ENCODE measurements around the gene TMOD1. TPM values are rescaled to one million over a fixed set of nuclear protein-coding genes. Genes with fewer than 3 reads are reported as not detected.

Gene TMOD1
- total RNA-seq, 2 experiments from 2014 or later: 0.79 to 1.1 TPM

DNA sequence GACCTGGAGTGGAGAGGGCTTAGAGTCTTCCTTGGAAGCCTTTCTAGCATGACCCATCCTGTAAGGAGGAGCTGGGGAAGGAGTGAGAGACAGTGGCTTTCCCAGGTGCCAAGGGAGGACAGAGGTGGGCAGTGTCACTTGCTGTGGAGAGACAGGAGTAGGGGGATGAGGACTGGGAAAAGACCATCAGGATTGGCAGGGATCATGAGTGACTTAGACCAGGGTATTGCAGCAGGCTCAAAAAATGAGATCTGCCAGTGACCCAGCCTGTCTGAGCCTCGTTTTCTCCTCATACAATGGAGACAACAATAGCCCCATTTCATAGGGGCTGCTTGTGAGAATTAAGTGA is 2.4 kb downstream of the TMOD1 start:
- DNase-seq (no peak), ATAC-seq (ENCODE audit: low read depth) (no peak)
- Mint-ChIP-seq H3K9me3 (no peaks in the 10 kb centered on the region), H3K27me3 (peaks cover 56% of the 10 kb centered on the region), H3K4me3 (no peak overlapping the region), H3K36me3 (no peaks in the 10 kb centered on the region), H3K4me1 (peaks cover 8% of the 10 kb centered on the region), H3K27ac (no peak overlapping the region)
- POLR2A ChIA-PET: no interaction called here

DNA sequence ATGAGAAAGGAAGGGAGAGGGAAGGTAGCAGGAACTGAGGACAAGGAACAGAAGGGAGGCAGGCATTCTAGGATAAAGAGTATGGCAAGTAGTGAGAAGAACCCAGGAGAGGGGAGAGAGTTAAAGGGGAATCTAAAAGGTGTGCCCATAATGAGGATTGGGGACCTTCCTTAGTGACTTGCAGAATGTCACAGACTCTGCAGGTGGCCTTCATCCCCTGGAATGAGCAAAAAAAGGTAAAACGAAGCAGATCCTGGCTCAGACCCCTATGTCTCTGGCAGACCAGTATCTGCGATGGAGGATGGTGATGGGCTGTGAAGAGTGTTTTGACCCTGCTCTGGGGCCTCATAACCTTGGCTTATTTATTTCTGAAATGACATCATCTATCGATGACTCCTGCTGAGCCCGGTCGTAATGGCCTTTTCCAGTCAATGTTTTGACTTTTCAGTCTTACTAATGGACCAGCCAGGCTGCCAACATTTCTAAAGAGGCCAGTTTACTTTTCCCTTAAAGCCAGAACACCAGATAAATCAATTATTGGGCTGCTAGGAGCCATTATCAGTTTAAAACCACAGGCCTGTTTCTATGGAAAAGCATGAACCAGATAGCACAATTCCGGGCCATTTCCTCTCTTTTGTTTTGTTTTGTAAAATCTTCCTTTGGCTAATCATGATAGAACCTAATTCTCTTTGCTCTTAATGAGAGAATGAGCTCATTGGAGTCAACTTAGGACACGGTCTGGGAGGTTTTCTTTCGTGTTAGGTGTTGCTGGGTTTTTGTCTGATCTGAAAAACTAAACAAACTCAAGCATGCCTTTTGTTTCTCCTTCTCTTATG is 3.1 kb downstream of the TMOD1 start:
- POLR2A ChIA-PET: no interaction called here
- no peak overlapping the region for H3K4me3 Mint-ChIP-seq
- peaks cover 49% of the 10 kb centered on the region for H3K27me3 Mint-ChIP-seq
- H3K27ac Mint-ChIP-seq: no peak overlapping the region
- DNase-seq: no peak
- no peak for ATAC-seq (ENCODE audit: low read depth)
- H3K36me3 Mint-ChIP-seq: no peaks in the 10 kb centered on the region
- H3K9me3 Mint-ChIP-seq: no peaks in the 10 kb centered on the region
- H3K4me1 Mint-ChIP-seq: peaks cover 8% of the 10 kb centered on the region

- Mint-ChIP-seq H3K27ac (no peak overlapping the region), H3K27me3 (peaks cover 39% of the 10 kb centered on the region), H3K9me3 (no peaks in the 10 kb centered on the region), H3K36me3 (no peaks in the 10 kb centered on the region), H3K4me3 (no peak overlapping the region), H3K4me1 (peaks cover 8% of the 10 kb centered on the region)
- ATAC-seq (ENCODE audit: low read depth) (no peak), DNase-seq (no peak)
- POLR2A ChIA-PET: no interaction called here
Measured at GRCh38 chr9:97505845-97506244, 4.4 kb downstream of the TMOD1 start.

- POLR2A ChIA-PET: no interaction called here
- no peak for ATAC-seq (ENCODE audit: low read depth)
- peaks cover 35% of the 10 kb centered on the region for H3K27me3 Mint-ChIP-seq
- peaks cover 5% of the 10 kb centered on the region for H3K4me1 Mint-ChIP-seq
- DNase-seq: no peak
- H3K36me3 Mint-ChIP-seq: no peaks in the 10 kb centered on the region
- no peaks in the 10 kb centered on the region for H3K9me3 Mint-ChIP-seq
- no peak overlapping the region for H3K4me3 Mint-ChIP-seq
- no peak overlapping the region for H3K27ac Mint-ChIP-seq
Measured at GRCh38 chr9:97506306-97506705, 4.8 kb downstream of the TMOD1 start.

DNA sequence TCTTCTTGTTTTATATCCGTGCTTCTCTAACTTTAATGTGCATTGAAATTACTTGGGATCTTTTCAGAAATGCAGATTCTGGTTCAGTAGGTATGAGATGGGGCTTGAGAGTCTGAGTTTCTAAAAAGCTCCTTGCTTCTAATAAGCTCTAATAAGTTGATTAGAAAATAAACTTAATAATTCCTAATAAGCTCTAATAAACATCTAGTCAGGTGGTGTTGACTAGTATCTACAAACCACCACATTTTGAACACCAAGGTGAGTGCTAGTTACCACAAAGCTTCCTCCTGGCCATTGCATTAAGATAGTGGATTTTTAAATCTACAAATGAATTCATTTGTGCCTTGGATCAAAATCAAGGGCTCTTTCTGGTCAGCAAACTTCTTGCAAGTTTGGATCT is 5.3 kb downstream of the TMOD1 start:
- Mint-ChIP-seq H3K36me3 (no peaks in the 10 kb centered on the region), H3K4me3 (no peak overlapping the region), H3K27ac (no peak overlapping the region), H3K4me1 (peaks cover 5% of the 10 kb centered on the region), H3K9me3 (no peaks in the 10 kb centered on the region), H3K27me3 (peaks cover 35% of the 10 kb centered on the region)
- no peak for DNase-seq
- POLR2A ChIA-PET: no interaction called here
- no peak for ATAC-seq (ENCODE audit: low read depth)

GRCh38 chr9:97507428-97507984 is 6.0 kb downstream of the TMOD1 start:
- ATAC-seq (ENCODE audit: low read depth): no peak

GRCh38 chr9:97508852-97509251 is 7.4 kb downstream of the TMOD1 start:
- no peak overlapping the region for H3K4me3 Mint-ChIP-seq
- H3K36me3 Mint-ChIP-seq: no peaks in the 10 kb centered on the region
- POLR2A ChIA-PET: no interaction called here
- peaks cover 22% of the 10 kb centered on the region for H3K27me3 Mint-ChIP-seq
- H3K9me3 Mint-ChIP-seq: no peaks in the 10 kb centered on the region
- ATAC-seq (ENCODE audit: low read depth): no peak
- no peak overlapping the region for H3K27ac Mint-ChIP-seq
- no peak for DNase-seq
- no peaks in the 10 kb centered on the region for H3K4me1 Mint-ChIP-seq

More at GRCh38 chr9:97507428-97507984, 6.0 kb downstream of the TMOD1 start:
- POLR2A ChIA-PET: no interaction called here
- H3K9me3 Mint-ChIP-seq: no peaks in the 10 kb centered on the region
- H3K27me3 Mint-ChIP-seq: peaks cover 33% of the 10 kb centered on the region
- H3K4me3 Mint-ChIP-seq: no peak overlapping the region
- H3K27ac Mint-ChIP-seq: no peak overlapping the region
- no peaks in the 10 kb centered on the region for H3K36me3 Mint-ChIP-seq
- no peak for DNase-seq
- H3K4me1 Mint-ChIP-seq: peaks cover 5% of the 10 kb centered on the region

DNA sequence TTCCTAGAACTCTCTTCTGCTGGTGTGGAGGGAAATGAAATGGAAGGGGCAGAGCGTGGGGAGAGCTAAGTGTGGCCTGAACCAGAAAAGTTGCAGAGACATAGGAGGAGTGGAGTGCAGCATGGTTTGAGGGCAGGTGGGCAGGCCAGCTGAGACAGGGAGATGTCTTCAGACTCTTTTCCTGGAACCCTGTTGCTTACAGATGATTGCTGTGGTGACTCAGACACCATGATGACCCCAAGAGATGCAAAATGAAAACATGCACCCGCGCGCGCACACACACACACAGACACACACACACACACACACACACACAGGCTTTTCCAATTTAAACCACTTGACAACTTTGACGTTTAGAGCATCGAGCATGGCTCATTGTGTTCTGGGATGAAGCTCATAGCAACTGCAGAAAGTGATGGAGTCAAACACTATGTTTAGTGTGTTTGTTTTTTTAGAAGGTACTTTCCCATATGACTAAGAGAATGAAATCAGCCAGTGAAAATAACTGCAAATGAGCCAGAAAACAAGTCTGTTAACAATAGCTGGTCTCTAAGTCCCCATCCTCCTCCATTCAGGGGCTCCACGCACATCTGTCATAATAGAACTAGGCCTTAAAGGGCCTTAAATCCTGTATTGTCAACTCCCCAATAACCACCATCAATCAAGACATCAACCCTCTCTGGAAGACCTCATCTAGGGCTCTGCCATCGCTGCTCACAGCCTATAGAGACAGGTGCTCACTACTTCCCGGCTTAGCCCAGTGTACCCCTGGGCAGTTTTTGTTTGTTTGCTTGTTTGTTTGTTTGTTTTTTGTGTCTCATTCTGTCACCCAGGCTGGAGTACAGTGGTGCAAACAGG is 9.6 kb downstream of the TMOD1 start:
- no peaks in the 10 kb centered on the region for H3K36me3 Mint-ChIP-seq
- H3K4me3 Mint-ChIP-seq: no peak overlapping the region
- no peak overlapping the region for H3K27ac Mint-ChIP-seq
- H3K27me3 Mint-ChIP-seq: peaks cover 10% of the 10 kb centered on the region
- no peak for ATAC-seq (ENCODE audit: low read depth)
- H3K4me1 Mint-ChIP-seq: no peaks in the 10 kb centered on the region
- no peak for DNase-seq
- no peaks in the 10 kb centered on the region for H3K9me3 Mint-ChIP-seq
- POLR2A ChIA-PET: no interaction called here

- POLR2A ChIA-PET: no interaction called here
- H3K27me3 Mint-ChIP-seq: peaks cover 15% of the 10 kb centered on the region
Measured at GRCh38 chr9:97511655-97512427, 10.4 kb downstream of the TMOD1 start.

GRCh38 chr9:97512966-97513560 is 11.6 kb downstream of the TMOD1 start:
- POLR2A ChIA-PET: no interaction called here
- Mint-ChIP-seq H3K27me3 (peaks cover 22% of the 10 kb centered on the region), H3K27ac (no peak overlapping the region)

More at GRCh38 chr9:97511655-97512427, 10.4 kb downstream of the TMOD1 start:
- Mint-ChIP-seq H3K4me1 (no peaks in the 10 kb centered on the region), H3K36me3 (no peaks in the 10 kb centered on the region), H3K27ac (no peak overlapping the region), H3K9me3 (no peaks in the 10 kb centered on the region), H3K4me3 (no peak overlapping the region)
- ATAC-seq (ENCODE audit: low read depth) (no peak), DNase-seq (no peak)

DNA sequence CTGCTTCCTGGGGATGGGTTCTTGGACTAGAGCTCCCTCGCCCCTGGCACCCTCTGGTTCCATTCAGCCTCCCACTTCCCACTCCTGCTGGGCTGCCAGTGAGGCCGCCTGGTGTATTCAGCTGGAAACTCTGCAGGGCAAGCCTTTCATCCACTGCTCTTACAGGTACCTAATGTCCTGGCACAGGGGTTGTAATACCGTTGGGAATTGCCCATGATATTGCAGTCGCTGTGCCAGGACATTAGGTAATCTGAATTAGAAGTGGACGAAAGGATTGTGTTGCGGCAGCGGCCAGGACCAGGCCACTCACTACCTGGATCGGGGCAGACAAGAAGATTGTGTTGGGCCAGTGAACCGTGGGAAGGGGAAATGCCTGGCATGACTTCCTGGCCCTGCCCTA is 13.1 kb downstream of the TMOD1 start:
- Mint-ChIP-seq H3K27ac (no peak overlapping the region), H3K9me3 (no peaks in the 10 kb centered on the region), H3K36me3 (no peaks in the 10 kb centered on the region), H3K27me3 (peaks cover 34% of the 10 kb centered on the region), H3K4me1 (no peaks in the 10 kb centered on the region), H3K4me3 (no peak overlapping the region)
- POLR2A ChIA-PET: no interaction called here
- ATAC-seq (ENCODE audit: low read depth): no peak
- no peak for DNase-seq

More at GRCh38 chr9:97512966-97513560, 11.6 kb downstream of the TMOD1 start:
- H3K36me3 Mint-ChIP-seq: no peaks in the 10 kb centered on the region
- DNase-seq (no peak), ATAC-seq (ENCODE audit: low read depth) (no peak)
- no peak overlapping the region for H3K4me3 Mint-ChIP-seq
- H3K9me3 Mint-ChIP-seq: no peaks in the 10 kb centered on the region
- H3K4me1 Mint-ChIP-seq: no peaks in the 10 kb centered on the region

DNA sequence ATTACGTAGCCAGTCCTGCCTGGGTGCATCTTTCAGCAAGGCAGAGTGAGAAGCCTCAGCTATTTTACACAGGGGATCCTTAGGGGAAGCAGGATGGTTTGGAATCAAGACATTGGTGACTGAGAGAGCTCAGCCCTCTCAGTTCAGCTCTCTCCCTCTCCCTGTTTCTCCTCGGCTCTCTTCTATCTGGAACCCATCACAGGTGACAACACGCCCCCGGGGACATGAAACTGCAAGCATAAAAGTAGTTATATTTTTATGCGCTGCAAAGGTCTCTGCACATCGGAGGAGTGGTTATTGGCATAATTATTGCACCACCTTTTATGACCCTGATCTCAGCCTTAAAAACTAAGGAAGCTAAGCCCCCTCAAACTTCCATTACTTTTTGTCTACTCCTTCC is 14.2 kb downstream of the TMOD1 start:
- ATAC-seq (ENCODE audit: low read depth) (no peak), DNase-seq (no peak)
- Mint-ChIP-seq H3K36me3 (no peaks in the 10 kb centered on the region), H3K9me3 (no peaks in the 10 kb centered on the region), H3K4me3 (no peak overlapping the region), H3K4me1 (no peaks in the 10 kb centered on the region), H3K27ac (no peak overlapping the region), H3K27me3 (peaks cover 37% of the 10 kb centered on the region)
- POLR2A ChIA-PET: no interaction called here

DNA sequence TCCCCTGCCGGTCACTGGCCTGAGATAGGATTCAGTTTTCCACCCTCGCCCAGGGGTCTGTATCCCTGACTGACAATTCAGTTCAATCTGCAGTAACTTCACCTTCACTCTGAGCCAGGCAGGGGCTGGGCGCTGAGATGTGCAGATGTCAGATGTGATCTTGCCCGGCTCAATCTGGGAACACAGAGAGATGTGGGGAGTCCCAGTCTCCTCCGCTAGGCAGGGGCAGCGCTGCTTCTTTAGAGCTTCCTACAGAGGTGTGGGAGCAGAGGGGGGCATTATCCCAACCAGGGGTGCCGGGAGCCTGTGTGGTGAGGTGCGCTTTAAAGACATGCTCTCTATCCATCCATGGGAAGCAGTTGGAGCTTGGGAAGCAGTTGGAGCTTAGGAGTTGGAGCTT is 14.6 kb downstream of the TMOD1 start:
- ATAC-seq (ENCODE audit: low read depth) (no peak), DNase-seq (no peak)
- Mint-ChIP-seq H3K27me3 (peaks cover 37% of the 10 kb centered on the region), H3K36me3 (no peaks in the 10 kb centered on the region), H3K4me3 (no peak overlapping the region), H3K27ac (no peak overlapping the region), H3K4me1 (no peaks in the 10 kb centered on the region), H3K9me3 (no peaks in the 10 kb centered on the region)
- POLR2A ChIA-PET: no interaction called here

Measured in activated naive CD8-positive, alpha-beta T cell treated with anti-CD3 and anti-CD28 coated beads, Interleukin-2, amount 10 ng/mL, durations not matched to agents 7 days and 5 days (primary cell).